Suprapubic skin (tissue), 4 donors: ENCODE data around the gene CDYL2. TPM values are rescaled to one million over a fixed set of nuclear protein-coding genes. Genes with fewer than 3 reads are reported as not detected.

Experiments used
- DNase-seq, 2 donors: peaks; one replicate each; pipeline ENCODE4 v3.0.0-alpha.2; 2019; ENCODE audit warnings: low spot score in 2 of 2
- H3K27ac ChIP-seq: fragments of 200-600 bp; sonication (generic); one replicate; pipeline ENCODE4 v1.5.1; 2019
- H3K27me3 ChIP-seq: fragments of 200-600 bp; sonication (generic); one replicate; pipeline ENCODE4 v1.5.1; 2019
- H3K36me3 ChIP-seq: fragments of 200-600 bp; sonication (generic); one replicate; pipeline ENCODE4 v1.5.1; 2019
- H3K4me1 ChIP-seq: fragments of 200-600 bp; sonication (generic); one replicate; pipeline ENCODE4 v1.5.1; 2019
- H3K4me3 ChIP-seq: fragments of 200-600 bp; sonication (generic); one replicate; pipeline ENCODE4 v1.5.1; 2019; ENCODE audit warnings: mild to moderate bottlenecking
- H3K9me3 ChIP-seq: fragments of 200-600 bp; sonication (generic); one replicate; pipeline ENCODE4 v1.5.1; 2019
- EP300 ChIP-seq: sonication (generic); formaldehyde crosslinking; IDR thresholded peaks from one replicate; pipeline ENCODE4 v1.6.1; 2017; ENCODE audit warnings: antibody characterized with exemption
- POLR2A ChIP-seq, 2 donors: fragments of 450-650 bp; IDR thresholded peaks; one replicate each; pipeline ENCODE4 v1.6.1; 2017; ENCODE audit warnings: antibody characterized with exemption in 2 of 2, mild to moderate bottlenecking in 2 of 2, moderate library complexity in 2 of 2
- POLR2AphosphoS5 ChIP-seq, 3 donors: sonication (generic); formaldehyde crosslinking; IDR thresholded peaks; one replicate each; pipeline ENCODE4 v1.6.1; 2017; ENCODE audit warnings: antibody characterized with exemption in 3 of 3
- WGBS: methylation state at CpG from one replicate; pipeline ENCODE4 v1.1.5; 2018; 5-methylcytosine and 5-hydroxymethylcytosine counted together
- total RNA-seq, 4 donors: library from RNA; depleted of rRNA; stranded (reverse); fragments of >200 nt; gene quantifications; one replicate each; pipeline ENCODE4 v1.1.0, GENCODE V29; 2016
- TF ChIP-seq, protein P1 (sequence below), 2 donors: fragments of 200-600 bp in 1 of 2; fragments of 450-650 bp in 1 of 2; sonication (generic) in 1 of 2; IDR thresholded peaks; one replicate each; pipeline ENCODE4 v1.5.1; 2016 to 2019; ENCODE audit warnings: antibody characterized with exemption in 2 of 2, mild to moderate bottlenecking in 1 of 2, moderate library complexity in 1 of 2

Gene CDYL2
- total RNA-seq, 4 donors from 2014 or later = 2.8 to 8.2 (median 3.9) TPM

DNA sequence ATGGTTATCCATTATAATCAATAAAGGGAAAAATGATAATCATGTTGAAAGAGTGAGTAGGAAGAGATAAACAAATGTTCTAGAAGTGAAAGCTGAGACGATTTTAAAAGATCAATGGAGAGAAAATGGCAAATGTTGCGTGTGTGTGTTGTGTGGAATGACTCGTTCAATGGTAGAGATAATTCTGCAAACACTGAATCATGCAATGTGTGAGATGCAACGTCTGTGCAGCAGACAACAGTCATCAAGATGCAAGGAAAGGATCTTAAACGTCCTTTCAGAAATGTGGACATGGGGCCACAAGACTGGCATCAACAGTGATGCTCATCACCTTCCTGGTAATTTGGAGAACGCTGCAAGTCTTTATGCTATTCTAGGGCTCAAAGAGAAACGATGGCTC lies 124.4 kb downstream of the CDYL2 start:
- Histone ChIP-seq H3K27ac (no peak overlapping the region), H3K4me1 (no peaks in the 10 kb centered on the region), H3K9me3 (no peaks in the 10 kb centered on the region), H3K4me3 (no peak overlapping the region), H3K27me3 (no peaks in the 10 kb centered on the region), H3K36me3 (no peaks in the 10 kb centered on the region)
- no peak for DNase-seq
- 86% methylated on average over 7 of the region's 7 CpGs for WGBS
- TF ChIP-seq, protein P1, sequence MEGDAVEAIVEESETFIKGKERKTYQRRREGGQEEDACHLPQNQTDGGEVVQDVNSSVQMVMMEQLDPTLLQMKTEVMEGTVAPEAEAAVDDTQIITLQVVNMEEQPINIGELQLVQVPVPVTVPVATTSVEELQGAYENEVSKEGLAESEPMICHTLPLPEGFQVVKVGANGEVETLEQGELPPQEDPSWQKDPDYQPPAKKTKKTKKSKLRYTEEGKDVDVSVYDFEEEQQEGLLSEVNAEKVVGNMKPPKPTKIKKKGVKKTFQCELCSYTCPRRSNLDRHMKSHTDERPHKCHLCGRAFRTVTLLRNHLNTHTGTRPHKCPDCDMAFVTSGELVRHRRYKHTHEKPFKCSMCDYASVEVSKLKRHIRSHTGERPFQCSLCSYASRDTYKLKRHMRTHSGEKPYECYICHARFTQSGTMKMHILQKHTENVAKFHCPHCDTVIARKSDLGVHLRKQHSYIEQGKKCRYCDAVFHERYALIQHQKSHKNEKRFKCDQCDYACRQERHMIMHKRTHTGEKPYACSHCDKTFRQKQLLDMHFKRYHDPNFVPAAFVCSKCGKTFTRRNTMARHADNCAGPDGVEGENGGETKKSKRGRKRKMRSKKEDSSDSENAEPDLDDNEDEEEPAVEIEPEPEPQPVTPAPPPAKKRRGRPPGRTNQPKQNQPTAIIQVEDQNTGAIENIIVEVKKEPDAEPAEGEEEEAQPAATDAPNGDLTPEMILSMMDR (IDR thresholded peaks at IDR 0.05) = no peak
- TF ChIP-seq POLR2A (IDR thresholded peaks at IDR 0.05) (no peak), POLR2AphosphoS5 (IDR thresholded peaks at IDR 0.05) (no peak), EP300 (no peak)

- TF ChIP-seq, protein P1 (IDR thresholded peaks at IDR 0.05) = no peak
- TF ChIP-seq POLR2A (IDR thresholded peaks at IDR 0.05) (no peak), POLR2AphosphoS5 (IDR thresholded peaks at IDR 0.05) (no peak)
Observed at GRCh38 chr16:80674884-80675283, 129.5 kb downstream of the CDYL2 start.

DNA sequence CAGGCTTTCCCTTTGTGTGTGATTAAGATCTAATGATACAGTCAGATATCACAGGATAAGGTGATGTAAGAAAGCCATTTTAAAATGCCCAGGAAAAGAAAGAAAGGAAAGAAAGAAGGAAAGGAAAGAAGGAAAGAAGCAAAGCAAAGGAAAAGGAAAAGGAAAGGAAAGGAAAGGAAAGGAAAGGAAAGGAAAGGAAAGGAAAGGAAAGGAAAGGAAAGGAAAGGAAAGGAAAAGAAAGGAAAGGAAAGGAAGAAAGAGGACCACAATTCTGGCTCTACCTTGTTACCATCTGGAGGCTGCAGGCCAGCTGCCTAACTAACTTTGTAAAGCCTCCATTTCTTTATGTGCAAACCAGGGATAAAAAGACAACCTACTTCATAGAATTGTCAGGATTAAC lies 132.0 kb downstream of the CDYL2 start:
- Histone ChIP-seq H3K27me3 (no peaks in the 10 kb centered on the region), H3K4me1 (no peaks in the 10 kb centered on the region), H3K27ac (no peak overlapping the region), H3K36me3 (no peaks in the 10 kb centered on the region), H3K4me3 (no peak overlapping the region), H3K9me3 (no peaks in the 10 kb centered on the region)
- DNase-seq = no peak
- TF ChIP-seq POLR2A (IDR thresholded peaks at IDR 0.05) = no peak
- TF ChIP-seq, protein P1 (IDR thresholded peaks at IDR 0.05) = no peak
- TF ChIP-seq EP300 = no peak
- TF ChIP-seq POLR2AphosphoS5 (IDR thresholded peaks at IDR 0.05) = no peak

More at GRCh38 chr16:80674884-80675283, 129.5 kb downstream of the CDYL2 start:
- Histone ChIP-seq H3K27ac (no peak overlapping the region), H3K27me3 (no peaks in the 10 kb centered on the region), H3K4me1 (no peaks in the 10 kb centered on the region), H3K9me3 (no peaks in the 10 kb centered on the region), H3K4me3 (no peak overlapping the region), H3K36me3 (no peaks in the 10 kb centered on the region)
- WGBS = 92% methylated on average over 1 of the region's 1 CpG
- DNase-seq = no peak

DNA sequence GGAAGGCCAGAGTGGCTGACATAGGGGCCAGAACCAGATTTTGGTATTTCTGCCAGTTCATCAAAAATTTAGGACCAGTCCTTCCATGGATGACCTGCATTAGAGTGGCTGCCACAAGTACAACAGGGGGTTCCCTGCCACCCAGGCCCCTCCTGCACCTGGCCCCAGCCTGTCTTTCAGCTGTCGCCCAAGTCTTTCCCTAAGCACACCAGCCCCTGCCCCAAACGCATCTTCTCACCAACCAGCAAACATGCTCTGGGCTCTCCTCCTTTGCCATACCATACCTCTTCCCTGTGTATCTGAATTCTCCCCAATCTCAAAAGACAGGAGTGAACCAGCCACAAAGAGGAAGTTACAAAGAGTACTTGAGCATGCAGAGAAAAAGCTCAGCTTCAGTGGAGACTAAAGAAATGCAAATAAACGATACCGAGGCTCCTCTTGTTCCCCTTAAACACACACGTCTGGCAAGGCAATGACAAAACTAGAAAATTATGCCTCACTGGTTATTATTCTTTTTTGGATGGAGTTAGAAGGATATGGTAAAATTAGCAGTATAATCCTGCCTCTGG lies 133.0 kb downstream of the CDYL2 start:
- H3K27ac ChIP-seq = no peak overlapping the region
- H3K4me1 ChIP-seq = no peaks in the 10 kb centered on the region
- 70% methylated on average over 5 of the region's 5 CpGs for WGBS
- DNase-seq = no peak
- H3K36me3 ChIP-seq = no peaks in the 10 kb centered on the region
- no peaks in the 10 kb centered on the region for H3K27me3 ChIP-seq
- H3K9me3 ChIP-seq = no peaks in the 10 kb centered on the region
- H3K4me3 ChIP-seq = no peak overlapping the region
- TF ChIP-seq, protein P1 (IDR thresholded peaks at IDR 0.05) = no peak
- TF ChIP-seq EP300 (no peak), POLR2A (IDR thresholded peaks at IDR 0.05) (no peak)

DNA sequence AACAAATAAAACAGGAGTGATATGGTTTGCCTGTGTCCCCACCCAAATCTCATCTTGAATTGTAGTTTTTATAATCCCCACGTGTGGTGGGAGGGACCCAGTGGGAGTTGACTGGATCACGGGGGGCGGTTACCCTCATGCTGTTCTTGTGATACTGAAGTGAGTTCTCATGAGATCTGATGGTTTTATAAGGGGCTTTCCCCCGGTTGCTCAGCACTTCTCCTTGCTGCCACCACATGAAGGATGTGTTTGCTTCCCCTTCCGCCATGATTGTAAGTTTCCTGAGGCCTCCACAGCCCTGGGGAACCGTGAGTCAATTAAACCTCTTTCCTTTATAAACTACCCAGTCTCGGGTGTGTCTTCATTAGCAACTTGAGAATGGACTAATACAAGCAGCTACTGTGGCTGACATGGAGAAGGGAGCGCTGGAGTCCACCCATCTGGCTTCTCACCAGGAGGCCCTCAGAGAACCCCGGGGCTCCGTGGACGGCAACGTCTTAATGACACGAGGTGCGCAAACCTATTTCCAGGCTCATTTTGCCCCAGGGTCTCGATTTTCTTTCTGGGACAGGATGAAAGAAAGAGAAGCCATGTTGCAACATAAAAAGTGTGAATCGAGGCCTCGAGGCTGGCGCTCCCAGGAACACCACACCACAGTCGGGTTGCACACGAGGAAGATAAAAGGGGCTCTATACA lies 134.1 kb downstream of the CDYL2 start:
- no peak overlapping the region for H3K27ac ChIP-seq
- DNase-seq = no peak
- 88% methylated on average over 20 of the region's 20 CpGs for WGBS
- H3K4me3 ChIP-seq = no peak overlapping the region
- no peaks in the 10 kb centered on the region for H3K27me3 ChIP-seq
- H3K4me1 ChIP-seq = no peaks in the 10 kb centered on the region
- no peaks in the 10 kb centered on the region for H3K9me3 ChIP-seq
- TF ChIP-seq POLR2A (IDR thresholded peaks at IDR 0.05) (no peak), EP300 (no peak), POLR2AphosphoS5 (IDR thresholded peaks at IDR 0.05) (no peak)
- TF ChIP-seq, protein P1 (IDR thresholded peaks at IDR 0.05) = no peak
- no peaks in the 10 kb centered on the region for H3K36me3 ChIP-seq
